NCI-H2081 treated with DMSO at 0.1 percent for 48 hours (cell line): Measurements from ENCODE around the gene SFMBT2.
"Not testable (repeated sequence)": the region's sequence is repeated elsewhere in the genome, so short reads cannot be mapped to it uniquely, and the experiment has no call there.

Source experiments
- DNase-seq: peaks from one replicate; lab custom pipeline; 2025; lab: John Stamatoyannopoulos, UW

The SFMBT2 gene

GRCh38 chr10:7225133-7225532, 185.7 kb downstream of the SFMBT2 start:
- no peak for DNase-seq

- no peak for DNase-seq
Observed at GRCh38 chr10:7218968-7219367, 191.9 kb downstream of the SFMBT2 start.

GRCh38 chr10:7212696-7213095, 198.1 kb downstream of the SFMBT2 start:
- not testable (repeated sequence) for DNase-seq

GRCh38 chr10:7211857-7212577, 198.8 kb downstream of the SFMBT2 start:
- no peak for DNase-seq

- no peak for DNase-seq
Observed at GRCh38 chr10:7210516-7210915, 200.3 kb downstream of the SFMBT2 start.

GRCh38 chr10:7209458-7209857, 201.4 kb downstream of the SFMBT2 start:
- DNase-seq: no peak

- no peak for DNase-seq
Observed at GRCh38 chr10:7206412-7207100, 204.3 kb downstream of the SFMBT2 start.

- no peak for DNase-seq
Observed at GRCh38 chr10:7205656-7206055, 205.2 kb downstream of the SFMBT2 start.

GRCh38 chr10:7202793-7203355, 208.0 kb downstream of the SFMBT2 start:
- no peak for DNase-seq

GRCh38 chr10:7199152-7199760, 211.6 kb downstream of the SFMBT2 start:
- DNase-seq: no peak

- no peak for DNase-seq
Observed at GRCh38 chr10:7196284-7196683, 214.6 kb downstream of the SFMBT2 start.

- DNase-seq: no peak
Observed at GRCh38 chr10:7195118-7195517, 215.7 kb downstream of the SFMBT2 start.

- no peak for DNase-seq
Observed at GRCh38 chr10:7194571-7194970, 216.3 kb downstream of the SFMBT2 start.

- no peak for DNase-seq
Observed at GRCh38 chr10:7193369-7193768, 217.5 kb downstream of the SFMBT2 start.

- no peak for DNase-seq
Observed at GRCh38 chr10:7192831-7193361, 217.9 kb downstream of the SFMBT2 start.

- no peak for DNase-seq
Observed at GRCh38 chr10:7192061-7192460, 218.8 kb downstream of the SFMBT2 start.

- DNase-seq: not testable (repeated sequence)
Observed at GRCh38 chr10:7190772-7191171, 220.1 kb downstream of the SFMBT2 start.

- no peak for DNase-seq
Observed at GRCh38 chr10:7189909-7190308, 220.9 kb downstream of the SFMBT2 start.

- DNase-seq: no peak
Observed at GRCh38 chr10:7188456-7189050, 222.3 kb downstream of the SFMBT2 start.

GRCh38 chr10:7186387-7187018, 224.3 kb downstream of the SFMBT2 start:
- DNase-seq: no peak

GRCh38 chr10:7185367-7185690, 225.5 kb downstream of the SFMBT2 start:
- no peak for DNase-seq
